ENCODE results near the gene RBM39.

GRCh38 chr20:35756404-35756803 is 14.3 kb upstream of the RBM39 start:
- TF ChIP-seq CTCF (IDR thresholded peaks at IDR 0.05) (no peak), POLR2A (IDR thresholded peaks at IDR 0.05) (no peak)
